GM12875 (cell line): ENCODE measurements around the gene STBD1.
"Not testable (repeated sequence)": the region's sequence is repeated elsewhere in the genome, so short reads cannot be mapped to it uniquely, and the experiment has no call there.

Experiments
- H3K4me3 ChIP-seq: one replicate; pipeline ENCODE4 v1.5.1; 2011; ENCODE audit warnings: low read depth, low read length, control low read depth
- TF ChIP-seq, protein P1 (sequence below): IDR thresholded peaks from 2 replicates; pipeline ENCODE4 v1.5.1; 2011; ENCODE audit warnings: low read depth, mild to moderate bottlenecking, control low read depth, inconsistent platforms, low read length, moderate library complexity, borderline replicate concordance; ENCODE audit not compliant: insufficient read depth

The STBD1 gene

GRCh38 chr4:76277667-76278066, 28.9 kb upstream of the STBD1 start:
- H3K4me3 ChIP-seq, result no peak overlapping the region
- TF ChIP-seq, protein P1, sequence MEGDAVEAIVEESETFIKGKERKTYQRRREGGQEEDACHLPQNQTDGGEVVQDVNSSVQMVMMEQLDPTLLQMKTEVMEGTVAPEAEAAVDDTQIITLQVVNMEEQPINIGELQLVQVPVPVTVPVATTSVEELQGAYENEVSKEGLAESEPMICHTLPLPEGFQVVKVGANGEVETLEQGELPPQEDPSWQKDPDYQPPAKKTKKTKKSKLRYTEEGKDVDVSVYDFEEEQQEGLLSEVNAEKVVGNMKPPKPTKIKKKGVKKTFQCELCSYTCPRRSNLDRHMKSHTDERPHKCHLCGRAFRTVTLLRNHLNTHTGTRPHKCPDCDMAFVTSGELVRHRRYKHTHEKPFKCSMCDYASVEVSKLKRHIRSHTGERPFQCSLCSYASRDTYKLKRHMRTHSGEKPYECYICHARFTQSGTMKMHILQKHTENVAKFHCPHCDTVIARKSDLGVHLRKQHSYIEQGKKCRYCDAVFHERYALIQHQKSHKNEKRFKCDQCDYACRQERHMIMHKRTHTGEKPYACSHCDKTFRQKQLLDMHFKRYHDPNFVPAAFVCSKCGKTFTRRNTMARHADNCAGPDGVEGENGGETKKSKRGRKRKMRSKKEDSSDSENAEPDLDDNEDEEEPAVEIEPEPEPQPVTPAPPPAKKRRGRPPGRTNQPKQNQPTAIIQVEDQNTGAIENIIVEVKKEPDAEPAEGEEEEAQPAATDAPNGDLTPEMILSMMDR, result no peak

DNA sequence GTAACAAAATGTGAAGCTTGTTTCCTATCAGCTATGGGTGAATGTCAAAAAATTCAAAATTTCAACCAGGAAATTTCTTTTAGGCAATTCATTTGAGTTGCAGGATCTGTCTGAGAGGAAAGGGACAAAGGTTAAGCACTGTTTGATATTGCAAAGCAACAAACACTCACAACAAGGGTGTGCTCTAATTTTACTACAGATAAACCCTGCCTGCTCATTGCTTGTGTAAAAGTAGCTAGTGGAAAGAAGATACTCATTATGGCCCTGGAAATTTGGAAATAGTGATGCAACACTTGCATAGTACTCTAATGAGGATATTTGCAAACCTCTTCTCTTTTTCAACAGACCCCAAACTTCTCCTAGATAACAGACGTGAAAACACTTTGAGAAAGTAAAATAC, 27.9 kb upstream of the STBD1 start:
- H3K4me3 ChIP-seq, result no peak overlapping the region
- TF ChIP-seq, protein P1, result no peak

GRCh38 chr4:76279462-76279861, 27.1 kb upstream of the STBD1 start:
- TF ChIP-seq, protein P1, result no peak
- no peak overlapping the region for H3K4me3 ChIP-seq

GRCh38 chr4:76280488-76281441, 25.8 kb upstream of the STBD1 start:
- H3K4me3 ChIP-seq, result no peak overlapping the region
- TF ChIP-seq, protein P1, result no peak

DNA sequence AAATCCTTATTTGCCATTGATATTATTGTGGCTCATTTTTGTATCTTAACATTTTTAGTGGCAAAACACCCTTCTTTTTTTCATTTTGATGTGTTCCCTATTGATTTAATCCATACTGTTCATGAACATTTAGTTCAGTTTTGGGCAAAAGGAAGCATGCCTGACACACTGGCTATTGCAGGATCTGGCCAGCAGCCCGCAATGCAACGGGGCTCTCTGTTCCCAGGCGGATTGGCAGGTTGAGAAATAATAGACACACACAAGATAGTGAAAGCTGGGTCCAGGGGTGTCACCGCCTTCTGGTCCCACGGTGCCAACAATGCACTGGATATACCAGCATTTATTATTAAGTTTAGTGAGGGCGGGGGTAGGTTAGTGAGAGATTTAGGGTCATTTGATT, 24.9 kb upstream of the STBD1 start:
- not testable (repeated sequence) for H3K4me3 ChIP-seq

- no peak overlapping the region for H3K4me3 ChIP-seq
- TF ChIP-seq, protein P1, result no peak
These were observed 23.4 kb upstream of the STBD1 start for GRCh38 chr4:76282941-76283689.

- TF ChIP-seq, protein P1, result no peak
- H3K4me3 ChIP-seq, result no peak overlapping the region
These were observed 22.6 kb upstream of the STBD1 start for GRCh38 chr4:76283900-76284299.

DNA sequence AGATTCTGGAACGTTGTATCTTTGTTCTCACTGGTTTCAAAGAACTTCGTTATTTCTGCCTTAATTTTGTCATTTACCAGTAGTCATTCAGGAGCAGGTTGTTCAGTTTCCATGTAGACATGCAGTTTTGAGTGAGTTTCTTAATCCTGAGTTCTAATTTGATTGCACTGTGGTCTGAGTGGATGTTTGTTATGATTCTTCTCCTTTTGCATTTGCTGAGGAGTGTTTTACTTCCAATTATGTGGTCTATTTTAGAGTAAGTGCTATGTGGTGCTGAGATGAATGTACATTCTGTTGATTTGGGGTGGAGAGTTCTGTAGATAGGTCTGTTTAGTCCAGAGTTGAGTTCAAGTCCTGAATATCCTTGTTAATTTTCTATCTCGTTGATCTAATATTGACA, 18.7 kb upstream of the STBD1 start:
- not testable (repeated sequence) for H3K4me3 ChIP-seq
